HCT116 (cell line): ENCODE data around the gene ZNF473. TPM values are rescaled to one million over a fixed set of nuclear protein-coding genes. Genes with fewer than 3 reads are reported as not detected.
A peak's percentile ranks its signal among the peaks of the same experiment; 100 is the strongest.

Experiments
- ATAC-seq: fragments of 200-7000 bp; cut with Tn5 transposase; 2 replicates; pipeline ENCODE4 v1.9.1; 2020; ENCODE audit warnings: mild to moderate bottlenecking, moderate library complexity
- BruUV-seq: library from RNA; stranded (reverse); fragments of 400-500 nt; replicated peaks from 2 replicates; lab custom pipeline; 2021; lab: Mats Ljungman, UMichigan
- CTCF ChIA-PET: fragments of 300-600 bp; sonication (Branson Sonifier 250); formaldehyde crosslinking; loops from one replicate; lab custom pipeline; 2021; ENCODE audit warnings: antibody characterized with exemption; lab: Charles Lee
- POLR2A ChIA-PET: fragments of 300-600, 350-600 bp; sonication (Branson Sonifier 250); formaldehyde crosslinking; loops from one replicate; lab custom pipeline; 2021; ENCODE audit warnings: antibody characterized with exemption; lab: Charles Lee
- RAD21 ChIA-PET, 2 experiments: fragments of 300-600 bp; sonication (Branson Sonifier 250); formaldehyde crosslinking; loops; one replicate each; lab custom pipeline; 2023; ENCODE audit warnings: low total read pairs in 2 of 2; ENCODE audit not compliant: uncharacterized antibody in 2 of 2, unreplicated experiment in 2 of 2, low non-redundant PET in 1 of 2; lab: Charles Lee
- DNase-seq: peaks from one replicate; pipeline ENCODE4 v3.0.0-alpha.2; 2010; ENCODE audit warnings: low read depth, low spot score
- H2AFZ ChIP-seq: fragments of 200-600 bp; shearing (Covaris generic), sonication (generic); 2 replicates; pipeline ENCODE4 v1.6.1; 2017; ENCODE audit warnings: low read depth, mixed run types, mixed read lengths, antibody characterized with exemption, low read length; ENCODE audit not compliant: poor library complexity, severe bottlenecking
- H3K27ac ChIP-seq: 2 replicates; pipeline ENCODE4 v1.5.1; 2012; ENCODE audit warnings: low read depth, low read length
- H3K27me3 ChIP-seq: fragments of 200-600 bp; sonication (generic); 2 replicates; pipeline ENCODE4 v1.6.1; 2016; ENCODE audit warnings: mixed run types, low read length, mixed read lengths; ENCODE audit not compliant: insufficient read depth
- H3K36me3 ChIP-seq, 2 experiments: fragments of 200-500 bp in 1 of 2; fragments of 200-600 bp in 1 of 2; sonication (Bioruptor generic) in 1 of 2; sonication (generic) in 1 of 2; 2 replicates each; pipeline versions ENCODE4 v1.5.1 to v1.6.1; 2014 to 2016; ENCODE audit warnings: low read length in 2 of 2, inconsistent platforms in 1 of 2, mixed read lengths in 1 of 2, mixed run types in 1 of 2; ENCODE audit not compliant: insufficient read depth in 2 of 2, control insufficient read depth in 1 of 2
- H3K4me1 ChIP-seq, 2 experiments: fragments of 200-600 bp in 1 of 2; sonication (generic) in 1 of 2; 2 replicates each; pipeline versions ENCODE4 v1.5.1 to v1.6.1; 2012 to 2017; ENCODE audit warnings: low read length in 2 of 2, inconsistent platforms in 1 of 2, mild to moderate bottlenecking in 1 of 2, mixed read lengths in 1 of 2, mixed run types in 1 of 2, moderate library complexity in 1 of 2; ENCODE audit not compliant: insufficient read depth in 2 of 2, control insufficient read depth in 1 of 2
- H3K4me2 ChIP-seq: fragments of 200-600 bp; sonication (generic); 2 replicates; pipeline ENCODE4 v1.6.1; 2017; ENCODE audit warnings: mixed run types, low read length, mixed read lengths
- H3K4me3 ChIP-seq, 2 experiments: fragments of 200-600 bp in 1 of 2; sonication (generic) in 1 of 2; replicated peaks in 1 of 2; 2 replicates each; pipeline ENCODE4 v1.5.1; 2011 to 2016; ENCODE audit warnings: low read length in 2 of 2, control low read depth in 1 of 2, low read depth in 1 of 2, mild to moderate bottlenecking in 1 of 2, mixed read lengths in 1 of 2, mixed run types in 1 of 2
- H3K79me2 ChIP-seq: fragments of 200-600 bp; sonication (generic); 2 replicates; pipeline ENCODE4 v1.6.1; 2017; ENCODE audit warnings: mild to moderate bottlenecking, mixed run types, low read length, moderate library complexity, mixed read lengths; ENCODE audit not compliant: insufficient read depth
- H3K9ac ChIP-seq: fragments of 200-600 bp; sonication (generic); 2 replicates; pipeline ENCODE4 v1.6.1; 2016; ENCODE audit warnings: low read length, mixed read lengths
- H3K9me2 ChIP-seq: fragments of 200-600 bp; sonication (generic), shearing (Covaris generic); 2 replicates; pipeline ENCODE4 v1.6.1; 2017; ENCODE audit warnings: mixed run types, mild to moderate bottlenecking, moderate library complexity; ENCODE audit not compliant: insufficient read depth
- H3K9me3 ChIP-seq, 2 experiments: fragments of 200-500 bp in 1 of 2; fragments of 200-600 bp in 1 of 2; sonication (Bioruptor generic) in 1 of 2; sonication (generic) in 1 of 2; 2 replicates each; pipeline ENCODE4 v1.6.1; 2014 to 2017; ENCODE audit warnings: low read length in 2 of 2, mixed read lengths in 2 of 2, inconsistent platforms in 1 of 2, low read depth in 1 of 2, mild to moderate bottlenecking in 1 of 2, mixed run types in 1 of 2, moderate library complexity in 1 of 2; ENCODE audit not compliant: control insufficient read depth in 1 of 2, insufficient read depth in 1 of 2
- H4K20me1 ChIP-seq: fragments of 200-600 bp; sonication (generic), shearing (Covaris generic); 2 replicates; pipeline ENCODE4 v1.6.1; 2017; ENCODE audit warnings: mixed run types, mild to moderate bottlenecking, moderate library complexity; ENCODE audit not compliant: insufficient read depth
- ATF3 ChIP-seq: IDR thresholded peaks from 2 replicates; pipeline ENCODE4 v1.6.1; 2012
- CBX3 ChIP-seq: IDR thresholded peaks from 2 replicates; pipeline ENCODE4 v1.6.1; 2012; ENCODE audit warnings: low read depth
- CEBPB ChIP-seq: IDR thresholded peaks from 2 replicates; pipeline ENCODE4 v1.6.1; 2012; ENCODE audit warnings: low read depth
- CTCF ChIP-seq, 3 experiments: fragments of 200-600 bp in 1 of 3; sonication (generic) in 1 of 3; IDR thresholded peaks in 2 of 3; conservative IDR thresholded peaks in 1 of 3; 2 replicates each; pipeline ENCODE4 v1.5.1; 2012 to 2017; ENCODE audit warnings: low read depth in 2 of 3, low read length in 2 of 3, antibody characterized with exemption in 1 of 3, borderline replicate concordance in 1 of 3, control low read depth in 1 of 3, mild to moderate bottlenecking in 1 of 3, mixed read lengths in 1 of 3, mixed run types in 1 of 3, moderate library complexity in 1 of 3; ENCODE audit not compliant: insufficient read depth in 1 of 3
- ELF1 ChIP-seq: IDR thresholded peaks from 2 replicates; pipeline ENCODE4 v1.6.1; 2012; ENCODE audit warnings: low read depth, borderline replicate concordance
- JUND ChIP-seq: IDR thresholded peaks from 2 replicates; pipeline ENCODE4 v1.6.1; 2012
- RAD21 ChIP-seq: IDR thresholded peaks from 2 replicates; pipeline ENCODE4 v1.6.1; 2012; ENCODE audit warnings: low read depth, mild to moderate bottlenecking
- REST ChIP-seq: IDR thresholded peaks from 2 replicates; pipeline ENCODE4 v1.6.1; 2012; ENCODE audit warnings: low read depth
- SIN3A ChIP-seq: IDR thresholded peaks from 2 replicates; pipeline ENCODE4 v1.6.1; 2012; ENCODE audit warnings: low read depth
- SRF ChIP-seq: IDR thresholded peaks from 2 replicates; pipeline ENCODE4 v1.6.1; 2012; ENCODE audit warnings: low read depth
- YY1 ChIP-seq: IDR thresholded peaks from 2 replicates; pipeline ENCODE4 v1.6.1; 2011; ENCODE audit warnings: low read length, low read depth, moderate library complexity, mild to moderate bottlenecking; ENCODE audit not compliant: insufficient replicate concordance; ENCODE audit errors: extremely low read depth
- ZBTB33 ChIP-seq: IDR thresholded peaks from 2 replicates; pipeline ENCODE4 v1.6.1; 2011; ENCODE audit warnings: mild to moderate bottlenecking, low read length, moderate library complexity; ENCODE audit not compliant: insufficient replicate concordance; ENCODE audit errors: extremely low read depth
- ZFX ChIP-seq: fragments of 450-650 bp; IDR thresholded peaks from 2 replicates; pipeline ENCODE4 v1.6.1; 2017
- ZNF274 ChIP-seq: fragments of 200-500 bp; sonication (Bioruptor generic); IDR thresholded peaks from 2 replicates; pipeline ENCODE4 v1.6.1; 2014; ENCODE audit warnings: mild to moderate bottlenecking, low read depth, low read length, inconsistent platforms
- intact Hi-C: fragments of 100-400 bp; cut with micrococcal nuclease; formaldehyde crosslinking; loops from 2 replicates; pipeline ENCODE4 v1.10.0; 2022
- total RNA-seq: library from RNA; stranded (reverse); gene quantifications from one replicate; pipeline ENCODE4 v1.2.1, GENCODE V29; 2021; ENCODE audit not compliant: unreplicated experiment

Gene ZNF473
- total RNA-seq, 1 experiment from 2014 or later: 19.8 TPM

GRCh38 chr19:50008532-50008931 is 17.3 kb upstream of the ZNF473 start:
- Histone ChIP-seq H3K79me2 (peaks cover 2% of the 10 kb centered on the region; the same call in 1 of the 2 replicates), H4K20me1 (no peaks in the 10 kb centered on the region), H2AFZ (no peak overlapping the region), H3K4me1 (peaks cover 15 to 22% of the 10 kb centered on the region in 2 experiments), H3K9me3 (no peaks in the 10 kb centered on the region), H3K36me3 (peaks cover 12 to 15% of the 10 kb centered on the region in 2 experiments; a peak in 3 of 4 replicates), H3K4me2 (no peak overlapping the region), H3K27me3 (no peaks in the 10 kb centered on the region), H3K9ac (no peak overlapping the region), H3K9me2 (no peaks in the 10 kb centered on the region), H3K4me3 (no peak overlapping the region), H3K27ac (no peak overlapping the region)
- TF ChIP-seq ELF1 (no peak), ZFX (no peak), JUND (no peak), REST (no peak), CBX3 (no peak), CEBPB (no peak), SRF (no peak), ATF3 (no peak), ZBTB33 (no peak), CTCF (IDR thresholded peaks at IDR 0.05 in 2 of 3, conservative IDR thresholded peaks at IDR 0.05 in 1 of 3; ENCODE audit: borderline replicate concordance in 1 of 3, insufficient read depth in 1 of 3, low read depth in 2 of 3, low read length in 2 of 3) (peak; percentile 30 to 48 (median 45); a peak in 4 of 6 replicates), ZNF274 (no peak), RAD21 (peak; percentile 44; the same call in 1 of the 2 replicates), SIN3A (no peak), YY1 (no peak)
- ChIA-PET POLR2A (no interaction called here), CTCF (no interaction called here), RAD21 (no interaction called here)
- intact Hi-C loops: no loop called here
- BruUV-seq: no TSS peak
- DNase-seq (no peak), ATAC-seq (peak; percentile 30; the same call in 1 of the 2 replicates)
